DND-41 (cell line): ENCODE measurements around the gene PTBP1.

ENCODE experiments used
- CTCF ChIP-seq: IDR thresholded peaks from 2 replicates; pipeline ENCODE4 v1.5.1; 2012; ENCODE audit warnings: borderline replicate concordance, low read length, moderate library complexity, mild to moderate bottlenecking; ENCODE audit not compliant: poor library complexity, severe bottlenecking; ENCODE audit errors: extremely low read depth
- EZH2 ChIP-seq: IDR thresholded peaks from 3 replicates; pipeline ENCODE4 v1.6.1; 2012; ENCODE audit warnings: borderline replicate concordance, low read depth, mild to moderate bottlenecking, moderate library complexity, low read length, inconsistent platforms; ENCODE audit not compliant: severe bottlenecking

GRCh38 chr19:807627-808422 lies 10.6 kb downstream of the PTBP1 start:
- no peak for TF ChIP-seq CTCF
- TF ChIP-seq EZH2, result no peak
